HG02885 (cell line): ENCODE results near the gene LGALS12.

ENCODE experiments used
- ATAC-seq: cut with Tn5 transposase; IDR thresholded peaks from one replicate; pipeline ENCODE4 v1.9.1; 2021; ENCODE audit warnings: mild to moderate bottlenecking; ENCODE audit not compliant: unreplicated experiment, poor library complexity

The LGALS12 gene, protein sequence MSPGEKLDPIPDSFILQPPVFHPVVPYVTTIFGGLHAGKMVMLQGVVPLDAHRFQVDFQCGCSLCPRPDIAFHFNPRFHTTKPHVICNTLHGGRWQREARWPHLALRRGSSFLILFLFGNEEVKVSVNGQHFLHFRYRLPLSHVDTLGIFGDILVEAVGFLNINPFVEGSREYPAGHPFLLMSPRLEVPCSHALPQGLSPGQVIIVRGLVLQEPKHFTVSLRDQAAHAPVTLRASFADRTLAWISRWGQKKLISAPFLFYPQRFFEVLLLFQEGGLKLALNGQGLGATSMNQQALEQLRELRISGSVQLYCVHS

DNA sequence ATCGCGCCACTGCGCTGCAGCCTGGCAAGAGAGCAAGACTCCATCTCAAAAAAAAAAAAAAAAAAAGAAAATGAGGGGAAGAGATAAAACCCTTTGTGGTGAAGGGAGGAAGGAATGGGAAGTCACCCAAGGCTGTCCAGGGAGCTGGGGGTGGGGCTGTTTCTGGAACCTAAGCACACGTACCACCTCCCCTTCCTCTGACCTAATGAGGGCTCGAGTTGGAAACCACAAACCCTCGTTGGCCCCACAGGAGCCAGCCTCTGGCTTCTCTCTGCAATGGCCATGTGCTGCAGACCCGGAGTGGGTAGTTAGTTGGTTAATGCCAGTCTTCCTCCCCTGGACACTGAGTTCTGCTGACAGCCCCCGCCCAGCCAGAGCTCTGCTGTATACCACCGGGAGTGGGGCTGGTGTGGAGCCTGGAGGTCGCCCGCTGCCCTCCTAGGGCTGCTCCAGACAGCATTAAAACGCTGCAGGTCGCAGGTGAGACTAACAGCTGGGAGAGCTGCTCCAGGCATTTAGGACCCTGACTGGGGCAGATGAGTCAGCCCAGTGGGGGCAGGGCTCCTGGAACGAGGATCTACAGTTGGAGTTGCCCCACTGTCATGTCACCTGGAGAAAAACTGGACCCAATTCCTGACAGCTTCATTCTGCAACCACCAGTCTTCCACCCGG lies at the start of gene LGALS12:
Gene LGALS12 (plus strand): TSS at position 228 of the 672 bp plus-strand sequence. CDS start 375 bp downstream, at position 603.
- ATAC-seq, result no peak

DNA sequence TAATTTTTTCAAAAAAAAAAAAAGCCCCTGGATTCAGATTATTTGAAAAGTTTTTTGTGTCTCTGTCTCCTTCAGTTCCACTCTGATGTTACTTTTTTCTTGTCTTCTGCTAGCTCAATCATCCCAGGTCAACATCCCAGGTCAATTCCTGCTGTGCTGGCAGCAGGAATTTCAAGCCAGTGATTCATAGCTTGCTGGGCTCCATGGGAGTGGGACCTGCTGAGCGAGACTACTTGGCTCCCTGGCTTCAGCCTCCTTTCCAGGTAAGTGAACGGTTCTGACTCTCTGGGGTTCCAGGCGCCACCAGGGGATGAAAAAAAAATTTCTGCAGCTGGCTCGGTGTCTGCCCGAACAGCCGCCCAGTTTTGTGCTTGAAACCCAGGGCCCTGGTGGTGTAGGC lies 46.3 kb upstream of the LGALS12 start:
- ATAC-seq, result no peak

DNA sequence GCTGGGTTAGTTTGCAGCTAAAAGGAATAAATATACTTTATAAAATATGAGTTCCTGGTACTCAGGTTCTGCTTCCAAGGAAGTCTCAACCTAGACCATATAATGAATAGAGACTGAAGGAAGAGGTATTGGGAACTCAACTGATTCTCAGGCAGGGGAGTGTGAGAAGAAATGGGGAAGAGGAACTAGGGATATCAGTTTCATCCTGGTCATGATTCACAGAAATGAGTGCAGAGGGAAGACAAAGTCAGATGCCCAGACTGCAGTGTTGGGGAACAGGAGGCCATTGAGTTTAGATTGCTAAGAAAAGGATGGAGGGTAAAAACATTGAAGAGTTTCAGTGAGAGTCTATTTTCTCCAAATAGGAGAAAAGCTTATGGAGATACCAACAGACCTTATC lies 43.7 kb upstream of the LGALS12 start:
- no peak for ATAC-seq

DNA sequence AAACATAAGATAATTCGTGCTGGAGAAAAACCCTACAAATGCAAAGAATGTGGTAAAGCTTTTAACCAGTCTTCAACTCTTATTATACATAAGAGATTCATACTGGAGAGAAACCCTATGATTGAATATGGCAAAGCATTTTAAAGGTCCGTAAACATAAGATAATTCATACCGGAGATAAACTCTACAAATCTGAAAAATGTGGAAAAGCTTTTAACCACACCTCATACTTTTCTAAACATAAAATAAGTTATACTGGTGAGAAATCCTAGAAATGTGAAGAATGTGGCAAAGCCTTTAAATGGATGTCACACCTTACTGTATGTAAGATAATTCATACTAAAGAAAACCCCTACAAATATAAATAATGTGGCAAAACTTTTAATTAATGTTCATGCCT lies 35.6 kb upstream of the LGALS12 start:
- no peak for ATAC-seq

DNA sequence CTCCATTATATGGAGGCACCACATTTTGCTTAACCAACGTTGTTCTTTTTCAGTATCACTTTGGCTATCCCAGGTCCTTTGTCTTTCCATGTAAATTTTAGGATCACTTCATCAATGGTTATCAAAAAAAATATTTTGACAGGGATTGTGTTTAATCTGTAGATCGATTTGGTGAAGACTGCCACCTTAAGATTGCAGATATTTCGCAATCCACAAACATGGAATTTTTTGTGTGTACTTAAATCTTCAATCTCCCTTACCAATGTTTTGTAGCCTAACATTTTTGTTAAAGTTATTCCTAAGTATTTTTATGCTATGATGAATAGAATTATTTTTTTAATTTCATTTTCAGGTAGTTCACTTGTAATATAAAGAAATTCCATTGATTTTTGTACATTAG lies 33.5 kb upstream of the LGALS12 start:
- ATAC-seq, result no peak

DNA sequence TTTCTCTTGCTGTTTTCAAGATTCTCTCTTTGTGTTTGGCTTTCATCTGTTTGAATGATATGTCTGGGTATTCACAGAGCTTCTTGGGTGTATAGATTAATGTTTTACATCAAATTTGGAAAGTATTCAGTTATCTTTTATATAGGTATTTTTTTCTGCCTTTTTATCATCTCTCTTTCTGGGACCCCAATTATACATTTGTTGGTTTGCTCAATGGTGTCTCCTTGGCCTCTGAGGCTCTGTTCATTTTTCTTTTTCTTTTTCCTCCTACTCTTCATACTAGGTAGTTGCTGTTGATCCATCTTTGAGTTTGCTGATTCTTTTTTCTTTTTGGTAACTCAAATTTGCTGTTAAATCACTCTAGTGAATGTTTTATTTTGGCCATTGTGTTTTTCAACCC lies 29.3 kb upstream of the LGALS12 start:
- no peak for ATAC-seq

DNA sequence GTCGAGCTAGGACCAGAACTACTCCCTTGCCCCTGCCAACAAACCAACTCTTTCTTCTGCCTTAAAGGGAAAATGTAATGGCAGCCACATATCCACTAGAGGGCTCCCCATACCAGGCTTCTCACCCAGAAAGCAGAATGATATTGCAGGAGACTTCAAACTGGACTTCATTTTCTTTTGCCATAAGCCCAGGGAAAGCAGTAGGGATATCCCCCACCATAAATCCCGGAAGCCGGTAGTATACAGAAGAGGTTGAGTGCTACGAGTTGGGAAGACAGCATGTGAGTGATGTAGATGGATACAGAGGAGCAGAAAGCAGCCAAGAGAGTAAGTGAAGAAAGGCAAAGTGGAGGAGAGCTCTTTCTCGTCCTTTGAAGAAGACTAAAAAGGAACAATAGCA lies 27.0 kb upstream of the LGALS12 start:
- no peak for ATAC-seq

DNA sequence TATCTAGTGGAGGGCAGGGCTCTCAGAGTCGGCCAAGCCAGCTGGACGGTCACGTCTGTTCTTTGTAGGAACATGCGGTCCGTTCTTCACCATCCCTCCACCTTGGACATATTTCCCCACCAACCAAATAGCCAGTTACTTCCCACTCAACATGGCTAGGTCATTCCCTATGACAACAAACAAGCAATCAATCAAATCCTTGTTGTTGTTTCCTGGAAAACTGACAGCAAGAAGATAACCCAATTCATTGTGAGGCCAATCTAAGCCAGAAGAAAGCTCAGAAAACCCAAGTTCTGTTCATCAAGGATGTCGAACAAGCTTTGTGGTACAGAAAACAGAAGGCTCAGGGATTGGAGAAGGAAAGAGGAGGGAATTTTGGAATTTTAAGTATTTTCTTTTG lies 25.8 kb upstream of the LGALS12 start:
- ATAC-seq, result no peak

DNA sequence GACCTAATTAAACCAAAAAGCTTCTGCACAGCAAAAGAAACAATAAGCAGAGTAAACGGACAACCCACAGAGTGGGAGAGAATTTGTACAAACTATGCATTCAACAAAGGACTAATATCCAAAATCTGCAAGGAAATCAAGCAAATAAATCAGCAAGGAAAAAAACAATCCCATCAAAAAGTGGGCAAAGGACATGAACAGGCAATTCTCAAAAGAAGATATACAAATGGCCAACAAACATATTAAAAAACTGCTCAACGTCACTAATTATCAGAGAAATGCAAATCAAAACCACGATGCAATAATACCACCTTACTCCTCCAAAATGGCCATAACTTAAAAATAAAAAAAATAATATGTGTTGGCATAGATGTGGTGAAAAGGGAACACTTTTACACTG lies 20.1 kb upstream of the LGALS12 start:
- no peak for ATAC-seq

DNA sequence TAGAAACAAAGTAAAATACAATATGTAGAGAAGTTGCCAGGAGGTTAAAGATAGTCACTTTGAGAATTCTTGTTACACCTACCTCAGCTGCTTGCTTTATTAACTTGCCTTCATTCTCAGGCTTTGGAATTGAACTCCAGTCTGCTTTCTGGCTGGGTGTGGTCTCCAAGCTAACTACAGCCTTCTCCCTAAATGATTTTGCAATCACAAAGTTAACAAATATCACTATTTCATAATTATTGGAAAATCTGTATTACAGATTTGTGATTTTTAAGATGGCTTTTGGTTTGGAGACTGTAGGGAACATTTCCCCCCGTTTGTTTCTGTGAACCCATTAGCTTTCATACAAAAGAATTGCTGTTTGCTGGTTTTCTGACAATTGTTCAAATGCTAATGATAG lies 17.1 kb upstream of the LGALS12 start:
- no peak for ATAC-seq

DNA sequence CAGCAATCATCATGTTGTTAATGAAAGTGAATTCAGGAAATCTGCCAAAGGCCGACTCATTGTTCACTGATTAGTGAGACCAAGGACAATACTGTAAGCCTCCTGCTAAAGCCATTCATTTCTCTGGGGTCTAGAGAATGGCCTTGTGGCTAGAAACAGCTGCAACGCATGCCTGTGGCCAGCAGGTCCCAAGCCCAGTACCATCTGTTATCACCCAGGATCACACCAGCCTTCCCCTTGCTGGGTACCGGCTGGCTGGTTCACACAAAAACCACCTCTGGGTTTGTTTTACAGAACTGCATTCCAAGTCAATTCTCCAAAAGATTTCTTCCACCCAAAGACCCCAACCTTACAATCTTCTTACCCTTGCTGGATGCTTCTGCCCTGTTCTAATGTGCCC lies 16.0 kb upstream of the LGALS12 start:
- no peak for ATAC-seq

DNA sequence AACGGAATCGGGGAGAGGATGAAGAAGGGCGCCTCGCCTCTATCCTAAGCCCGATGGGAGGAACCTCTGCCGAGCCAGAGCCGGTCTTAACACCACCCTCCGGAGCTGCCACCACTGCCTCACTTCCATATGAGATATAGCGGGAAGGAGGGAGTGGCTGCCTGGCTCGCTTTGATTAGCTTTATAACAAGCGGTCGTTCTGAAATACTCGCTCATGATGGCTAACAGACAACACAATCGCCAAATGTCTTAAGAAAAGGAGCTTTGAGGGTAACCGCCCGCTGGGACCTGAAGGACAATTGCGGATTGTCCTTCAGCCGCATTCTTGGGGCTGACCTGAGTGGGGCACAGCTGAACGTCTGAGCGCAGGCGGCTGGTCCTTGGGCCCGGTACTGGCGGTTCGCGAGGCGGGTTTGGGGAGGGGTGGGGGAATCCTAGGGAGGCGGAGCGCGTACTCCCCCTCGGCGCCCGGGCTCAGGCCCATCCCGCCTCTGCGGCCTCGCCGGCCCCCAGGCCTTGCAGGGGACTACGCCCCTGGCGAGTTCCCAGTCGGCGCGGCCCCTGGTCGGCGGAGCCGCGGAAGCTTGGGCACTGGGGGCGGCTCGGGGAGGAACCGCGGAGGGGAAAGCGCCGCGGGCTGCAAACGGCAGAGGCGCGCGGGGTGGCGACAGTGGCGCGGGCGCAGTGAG lies 15.2 kb upstream of the LGALS12 start, which contains the start of gene PLAAT5:
Gene PLAAT5 (minus strand): TSS at position 617 of the 689 bp plus-strand sequence. CDS start 133 bp downstream, at position 484.
- ATAC-seq, result no peak

DNA sequence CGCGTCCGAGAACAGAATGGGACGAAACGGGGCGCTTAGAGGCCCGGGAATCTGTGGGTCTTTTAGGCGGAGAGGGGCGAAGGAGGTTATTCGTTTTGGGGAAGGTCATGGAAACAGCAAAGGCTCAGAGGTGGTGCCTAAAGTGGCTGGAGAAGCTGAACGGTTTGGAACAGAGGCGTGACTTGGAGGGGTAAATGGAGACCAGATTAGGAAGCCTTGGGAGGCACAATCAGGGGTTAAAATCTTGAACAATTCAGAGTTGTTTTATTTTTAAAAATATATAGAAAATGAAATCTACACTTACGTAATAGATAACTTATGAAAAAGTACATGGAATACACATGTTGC lies 14.7 kb upstream of the LGALS12 start:
- ATAC-seq, result no peak

DNA sequence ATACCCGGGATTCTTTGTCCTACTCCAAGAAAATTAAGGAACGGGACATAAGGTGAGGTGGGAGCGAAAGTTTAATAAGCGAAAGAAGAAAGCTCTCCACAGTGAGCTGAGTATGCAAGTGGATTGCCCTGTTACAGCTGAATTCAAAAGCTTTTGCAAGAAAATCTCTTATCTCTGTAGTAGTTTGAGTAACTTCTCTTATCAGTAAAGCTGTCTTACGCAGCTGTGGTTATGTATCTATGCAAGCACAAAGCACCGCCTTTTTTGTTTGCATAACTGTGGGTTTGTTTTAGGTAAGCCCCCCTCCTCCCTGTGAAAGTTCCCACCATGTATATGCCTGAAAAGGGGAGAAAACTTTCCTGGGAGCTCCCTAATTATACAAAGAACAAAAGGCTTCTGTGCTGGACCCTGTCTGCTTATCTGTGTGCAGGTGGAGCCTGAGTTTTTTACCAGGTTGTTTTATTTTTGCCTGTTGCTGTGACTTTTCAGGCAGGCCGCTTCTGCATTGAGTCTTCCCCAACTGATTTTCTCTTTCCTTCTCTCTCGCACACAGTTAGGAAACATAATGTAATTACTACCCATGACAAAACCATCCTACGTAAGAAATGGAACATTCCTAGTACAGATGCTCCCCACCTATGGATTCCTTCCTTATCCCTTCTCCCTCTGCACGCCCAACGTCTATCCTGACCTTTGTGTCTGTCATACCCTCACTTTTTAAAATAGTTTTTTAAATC lies 14.1 kb upstream of the LGALS12 start:
- ATAC-seq, result no peak

DNA sequence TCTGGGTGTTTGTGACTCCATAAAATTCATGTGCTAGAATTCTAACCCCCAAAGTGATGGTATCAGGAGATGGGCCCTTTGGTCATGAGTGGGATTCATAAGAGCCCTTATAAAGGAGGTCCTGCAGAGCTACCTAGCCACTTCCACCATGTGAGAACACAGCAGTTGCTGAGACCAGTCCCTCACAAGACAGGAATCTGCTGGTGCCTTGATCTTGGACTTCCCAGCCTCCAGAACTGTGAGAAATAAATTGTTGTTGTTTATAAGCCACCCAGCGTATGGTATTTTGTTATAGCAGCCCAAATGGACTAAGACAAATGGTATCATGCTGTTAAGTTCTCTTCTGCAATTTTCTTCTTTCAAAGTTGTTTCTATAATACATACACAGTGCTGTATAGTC lies 13.4 kb upstream of the LGALS12 start:
- ATAC-seq, result no peak

DNA sequence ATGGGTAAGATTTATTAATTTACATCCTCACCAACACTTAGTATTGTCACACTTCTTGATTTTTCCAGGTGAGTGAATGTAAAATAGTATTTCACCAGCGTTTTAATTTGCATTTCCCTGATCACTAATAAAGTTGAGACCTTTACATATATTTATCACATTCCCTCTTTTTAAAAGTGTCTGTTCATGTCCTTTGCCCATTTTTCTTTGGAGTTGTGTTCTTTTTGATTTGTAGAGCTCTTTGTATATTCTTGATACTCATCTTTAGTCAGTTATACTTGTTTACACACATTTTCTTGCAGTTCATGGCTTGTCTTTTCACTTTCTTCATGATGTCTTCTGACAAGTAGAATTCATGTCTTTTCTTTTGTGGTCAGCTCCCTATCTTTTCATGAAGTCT lies 12.8 kb upstream of the LGALS12 start:
- no peak for ATAC-seq

DNA sequence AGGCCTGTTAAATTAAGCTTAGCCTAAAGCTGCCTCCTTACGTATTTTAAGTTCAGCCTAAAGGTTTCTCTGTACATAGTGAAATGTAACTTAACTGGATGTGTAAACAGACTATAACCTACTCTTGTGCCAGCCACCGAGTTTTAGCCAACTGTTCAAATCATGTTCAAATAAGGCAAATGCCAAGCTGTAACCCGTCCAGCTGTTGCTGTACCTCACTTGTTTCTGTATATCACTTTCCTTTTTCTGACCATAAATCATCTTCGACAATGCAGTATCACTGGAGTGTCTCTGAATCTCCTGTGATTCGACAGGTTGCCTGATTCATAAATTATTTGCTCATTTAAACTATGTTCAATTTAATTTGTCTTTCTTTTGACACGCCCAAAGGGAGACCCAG lies 10.9 kb upstream of the LGALS12 start:
- ATAC-seq, result no peak

DNA sequence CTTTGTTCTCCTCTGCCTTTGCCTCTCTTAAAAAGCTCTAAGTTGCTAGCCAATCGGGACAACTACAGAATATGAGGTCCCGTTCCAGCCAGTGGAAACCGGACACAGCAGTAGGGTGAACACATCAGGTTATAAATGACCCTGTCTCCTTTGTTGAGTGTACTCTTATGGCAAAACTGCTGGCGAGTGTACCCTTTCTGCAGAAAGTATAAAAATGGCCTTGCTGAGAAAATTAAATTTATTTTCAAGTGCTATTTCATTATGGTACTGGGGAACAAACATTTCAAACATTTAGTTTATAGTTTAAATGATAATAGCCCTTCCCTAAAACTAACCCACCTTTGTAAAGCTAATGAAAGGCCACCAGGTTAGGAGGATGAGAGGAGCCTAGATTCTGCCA lies 6.0 kb upstream of the LGALS12 start:
- no peak for ATAC-seq

DNA sequence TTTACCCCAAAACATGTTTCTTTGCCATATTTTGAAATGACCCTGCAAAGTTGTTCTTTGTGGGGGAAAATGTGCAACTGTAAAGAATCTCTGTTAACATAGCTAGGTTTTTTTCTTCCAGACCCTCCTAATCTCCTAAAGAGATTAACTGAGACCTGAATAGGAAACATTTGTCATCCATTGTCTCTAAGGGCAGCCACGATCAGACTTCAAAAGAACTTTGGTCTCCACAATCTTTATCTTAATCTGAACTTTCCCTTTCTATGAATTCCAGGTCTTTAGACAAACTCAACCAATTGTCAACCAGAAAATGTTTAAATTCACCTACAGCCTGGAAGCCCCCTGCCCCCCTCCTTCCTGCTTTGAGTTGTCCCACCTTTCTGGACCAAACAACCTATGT lies 4.6 kb upstream of the LGALS12 start:
- no peak for ATAC-seq

DNA sequence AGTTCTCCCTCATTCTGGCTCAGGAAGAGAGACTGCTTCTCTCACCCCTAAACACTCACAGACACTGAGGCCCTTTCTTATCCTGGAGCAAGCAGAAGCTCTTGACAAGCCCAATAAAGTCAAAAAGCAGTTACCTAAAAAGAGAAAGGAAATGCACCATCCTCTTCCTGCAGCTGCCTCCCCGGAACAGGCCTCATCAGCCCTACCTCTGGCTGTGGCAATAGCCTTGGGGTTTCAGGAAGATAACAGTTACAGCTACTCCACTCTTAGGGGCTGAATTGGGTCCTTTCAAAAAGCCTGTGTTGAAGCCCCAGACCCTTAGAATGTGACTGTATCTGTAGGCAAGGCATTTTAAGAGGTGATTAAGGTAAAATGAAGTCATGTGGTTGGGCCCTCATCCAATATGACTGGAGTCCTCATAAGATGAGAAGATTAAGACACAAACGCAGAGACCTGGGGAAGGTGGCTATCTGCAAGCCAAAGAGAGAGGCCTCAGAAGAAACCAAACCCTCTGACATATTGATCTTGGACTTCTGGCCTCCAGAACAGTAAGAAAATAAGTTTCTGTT lies 3.5 kb upstream of the LGALS12 start:
- ATAC-seq, result no peak

DNA sequence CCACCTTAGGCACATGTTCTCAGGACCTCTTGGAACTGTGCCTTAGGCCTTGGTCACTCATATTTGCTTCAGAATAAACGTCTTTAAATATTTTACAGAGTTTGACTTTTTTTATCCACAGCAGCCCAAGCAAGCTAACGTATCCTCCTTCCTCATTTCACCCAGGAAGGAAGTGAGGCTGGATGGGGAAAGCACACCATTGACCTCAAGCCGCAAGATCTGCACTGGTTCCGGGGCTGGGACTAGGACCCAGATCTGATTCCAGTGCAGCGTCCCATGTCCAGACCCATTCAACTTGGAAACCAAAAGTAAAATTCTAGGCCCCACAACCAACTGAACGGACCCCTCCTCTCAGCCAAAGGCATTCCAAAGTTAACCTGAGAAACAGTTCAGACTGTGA lies 2.4 kb upstream of the LGALS12 start:
- no peak for ATAC-seq
